ENCODE measurements around the gene TRAP1.

TRAP1 gene

GRCh38 chr16:3642397-3643094, 74.8 kb downstream of the TRAP1 start:
- Histone ChIP-seq H3K4me1 (ENCODE audit: insufficient read depth, low read length) (peaks cover 24% of the 10 kb centered on the region), H3K9me3 (ENCODE audit: low read length) (peaks cover 5% of the 10 kb centered on the region), H3K36me3 (ENCODE audit: insufficient read depth, low read length) (no peaks in the 10 kb centered on the region), H3K4me3 (ENCODE audit: low read length) (no peak overlapping the region), H3K27me3 (ENCODE audit: insufficient read depth, low read length) (no peaks in the 10 kb centered on the region), H2AFZ (ENCODE audit: low read depth, low read length) (no peak overlapping the region)

- Histone ChIP-seq H3K9me3 (ENCODE audit: low read length) (peaks cover 5% of the 10 kb centered on the region), H3K4me1 (ENCODE audit: insufficient read depth, low read length) (peaks cover 23% of the 10 kb centered on the region), H2AFZ (ENCODE audit: low read depth, low read length) (no peak overlapping the region), H3K36me3 (ENCODE audit: insufficient read depth, low read length) (no peaks in the 10 kb centered on the region), H3K4me3 (ENCODE audit: low read length) (no peak overlapping the region), H3K27me3 (ENCODE audit: insufficient read depth, low read length) (no peaks in the 10 kb centered on the region)
Observed at GRCh38 chr16:3641801-3642396, 75.4 kb downstream of the TRAP1 start.

- Histone ChIP-seq H3K4me3 (ENCODE audit: low read length) (no peak overlapping the region), H2AFZ (ENCODE audit: low read depth, low read length) (no peak overlapping the region), H3K36me3 (ENCODE audit: insufficient read depth, low read length) (no peaks in the 10 kb centered on the region), H3K27me3 (ENCODE audit: insufficient read depth, low read length) (no peaks in the 10 kb centered on the region), H3K9me3 (ENCODE audit: low read length) (peaks cover 5% of the 10 kb centered on the region), H3K4me1 (ENCODE audit: insufficient read depth, low read length) (peaks cover 12% of the 10 kb centered on the region)
Observed at GRCh38 chr16:3640632-3641501, 76.5 kb downstream of the TRAP1 start.

GRCh38 chr16:3640207-3640606, 77.1 kb downstream of the TRAP1 start:
- Histone ChIP-seq H3K4me3 (ENCODE audit: low read length) (no peak overlapping the region), H3K36me3 (ENCODE audit: insufficient read depth, low read length) (no peaks in the 10 kb centered on the region), H3K4me1 (ENCODE audit: insufficient read depth, low read length) (peaks cover 6% of the 10 kb centered on the region), H2AFZ (ENCODE audit: low read depth, low read length) (no peak overlapping the region), H3K9me3 (ENCODE audit: low read length) (peaks cover 5% of the 10 kb centered on the region), H3K27me3 (ENCODE audit: insufficient read depth, low read length) (no peaks in the 10 kb centered on the region)

GRCh38 chr16:3638916-3639644, 78.2 kb downstream of the TRAP1 start:
- peaks cover 5% of the 10 kb centered on the region for H3K9me3 ChIP-seq (ENCODE audit: low read length)
- H3K4me1 ChIP-seq (ENCODE audit: insufficient read depth, low read length): no peaks in the 10 kb centered on the region
- H3K4me3 ChIP-seq (ENCODE audit: low read length): no peak overlapping the region
- H3K36me3 ChIP-seq (ENCODE audit: insufficient read depth, low read length): no peaks in the 10 kb centered on the region
- H2AFZ ChIP-seq (ENCODE audit: low read depth, low read length): no peak overlapping the region
- no peaks in the 10 kb centered on the region for H3K27me3 ChIP-seq (ENCODE audit: insufficient read depth, low read length)

- Histone ChIP-seq H3K27me3 (ENCODE audit: insufficient read depth, low read length) (no peaks in the 10 kb centered on the region), H3K4me1 (ENCODE audit: insufficient read depth, low read length) (no peaks in the 10 kb centered on the region), H3K36me3 (ENCODE audit: insufficient read depth, low read length) (no peaks in the 10 kb centered on the region), H3K4me3 (ENCODE audit: low read length) (no peak overlapping the region), H2AFZ (ENCODE audit: low read depth, low read length) (no peak overlapping the region), H3K9me3 (ENCODE audit: low read length) (peaks cover 5% of the 10 kb centered on the region)
Observed at GRCh38 chr16:3637371-3637923, 79.9 kb downstream of the TRAP1 start.

- H2AFZ ChIP-seq (ENCODE audit: low read depth, low read length): no peak overlapping the region
- no peaks in the 10 kb centered on the region for H3K4me1 ChIP-seq (ENCODE audit: insufficient read depth, low read length)
- H3K4me3 ChIP-seq (ENCODE audit: low read length): no peak overlapping the region
- no peaks in the 10 kb centered on the region for H3K9me3 ChIP-seq (ENCODE audit: low read length)
- no peaks in the 10 kb centered on the region for H3K27me3 ChIP-seq (ENCODE audit: insufficient read depth, low read length)
- no peaks in the 10 kb centered on the region for H3K36me3 ChIP-seq (ENCODE audit: insufficient read depth, low read length)
Observed at GRCh38 chr16:3625911-3626732, 91.2 kb downstream of the TRAP1 start.

GRCh38 chr16:3625331-3625730, 92.0 kb downstream of the TRAP1 start:
- no peak overlapping the region for H3K4me3 ChIP-seq (ENCODE audit: low read length)
- no peaks in the 10 kb centered on the region for H3K9me3 ChIP-seq (ENCODE audit: low read length)
- no peak overlapping the region for H2AFZ ChIP-seq (ENCODE audit: low read depth, low read length)
- no peaks in the 10 kb centered on the region for H3K27me3 ChIP-seq (ENCODE audit: insufficient read depth, low read length)
- no peaks in the 10 kb centered on the region for H3K36me3 ChIP-seq (ENCODE audit: insufficient read depth, low read length)
- H3K4me1 ChIP-seq (ENCODE audit: insufficient read depth, low read length): no peaks in the 10 kb centered on the region

GRCh38 chr16:3623642-3624041, 93.7 kb downstream of the TRAP1 start:
- Histone ChIP-seq H3K9me3 (ENCODE audit: low read length) (no peaks in the 10 kb centered on the region), H3K27me3 (ENCODE audit: insufficient read depth, low read length) (no peaks in the 10 kb centered on the region), H2AFZ (ENCODE audit: low read depth, low read length) (no peak overlapping the region), H3K4me1 (ENCODE audit: insufficient read depth, low read length) (no peaks in the 10 kb centered on the region), H3K4me3 (ENCODE audit: low read length) (no peak overlapping the region), H3K36me3 (ENCODE audit: insufficient read depth, low read length) (no peaks in the 10 kb centered on the region)

GRCh38 chr16:3618769-3619141, 98.6 kb downstream of the TRAP1 start:
- Histone ChIP-seq H3K4me3 (ENCODE audit: low read length) (no peak overlapping the region), H3K27me3 (ENCODE audit: insufficient read depth, low read length) (no peaks in the 10 kb centered on the region), H2AFZ (ENCODE audit: low read depth, low read length) (no peak overlapping the region), H3K4me1 (ENCODE audit: insufficient read depth, low read length) (no peaks in the 10 kb centered on the region), H3K36me3 (ENCODE audit: insufficient read depth, low read length) (no peaks in the 10 kb centered on the region), H3K9me3 (ENCODE audit: low read length) (peaks cover 5% of the 10 kb centered on the region)

GRCh38 chr16:3612510-3613466, 104.5 kb downstream of the TRAP1 start:
- Histone ChIP-seq H3K4me3 (ENCODE audit: low read length) (peak overlapping the region; percentile 80), H3K27me3 (ENCODE audit: insufficient read depth, low read length) (no peaks in the 10 kb centered on the region), H3K4me1 (ENCODE audit: insufficient read depth, low read length) (peaks cover 9% of the 10 kb centered on the region), H3K9me3 (ENCODE audit: low read length) (peaks cover 3% of the 10 kb centered on the region), H3K36me3 (ENCODE audit: insufficient read depth, low read length) (peaks cover 7% of the 10 kb centered on the region), H2AFZ (ENCODE audit: low read depth, low read length) (no peak overlapping the region)
